ENCODE measurements around the gene B9D1.

DNA sequence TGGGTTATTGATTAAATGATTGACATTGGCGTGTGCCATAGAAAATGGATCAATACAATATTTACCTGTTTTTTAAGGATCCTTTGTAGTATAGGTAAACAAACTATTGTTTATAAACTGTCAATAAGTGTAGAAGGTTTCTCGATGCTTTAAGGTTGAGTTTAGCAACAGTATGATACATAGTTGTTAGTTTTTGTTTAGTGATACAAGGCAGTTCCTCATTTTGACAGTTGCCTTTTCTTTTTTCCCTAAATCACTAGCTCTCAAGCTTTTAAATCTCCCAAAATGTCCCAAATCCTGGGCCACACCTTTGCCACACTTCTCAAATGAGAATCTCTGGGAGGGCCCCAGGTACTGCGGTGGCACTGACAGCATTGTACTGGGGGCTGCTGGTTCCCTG, 68.1 kb downstream of the B9D1 start:
- TF ChIP-seq GATA3 (IDR thresholded peaks at IDR 0.05; ENCODE audit: low read depth, low read length) (no peak), GATA2 (IDR thresholded peaks at IDR 0.05; ENCODE audit: low read depth, low read length) (no peak)

Data from SH-SY5Y (cell line).